Effector memory CD4-positive, alpha-beta T cell (primary cell): ENCODE data around the gene KCNH6.

Experiments
- DNase-seq, 3 donors: peaks; one replicate each; pipeline ENCODE4 v3.0.0-alpha.2; 2020
- H3K27ac ChIP-seq: 2 replicates; pipeline ENCODE4 v1.7.0; 2013; ENCODE audit warnings: mild to moderate bottlenecking, low read length, moderate library complexity; ENCODE audit not compliant: insufficient read depth, poor library complexity, severe bottlenecking
- H3K27me3 ChIP-seq: replicated peaks from 2 replicates; pipeline ENCODE4 v1.7.0; 2013; ENCODE audit warnings: mild to moderate bottlenecking, low read length; ENCODE audit not compliant: insufficient read depth, control insufficient read depth, poor library complexity, severe bottlenecking
- H3K36me3 ChIP-seq: 2 replicates; pipeline ENCODE4 v1.7.0; 2013; ENCODE audit warnings: mild to moderate bottlenecking, low read length, moderate library complexity; ENCODE audit not compliant: control insufficient read depth, insufficient read depth
- H3K4me1 ChIP-seq: 2 replicates; pipeline ENCODE4 v1.7.0; 2013; ENCODE audit warnings: low read length, mild to moderate bottlenecking; ENCODE audit not compliant: control insufficient read depth, insufficient read depth, poor library complexity, severe bottlenecking
- H3K4me3 ChIP-seq: 2 replicates; pipeline ENCODE4 v1.7.0; 2013; ENCODE audit warnings: low read length, low read depth, mild to moderate bottlenecking; ENCODE audit not compliant: insufficient read depth, poor library complexity, severe bottlenecking
- H3K9me3 ChIP-seq: 2 replicates; pipeline ENCODE4 v1.7.0; 2013; ENCODE audit warnings: mild to moderate bottlenecking, low read length, moderate library complexity; ENCODE audit not compliant: control insufficient read depth
- total RNA-seq, 3 donors: gene quantifications; one replicate each; lab custom pipeline; 2026; lab: John Stamatoyannopoulos, UW

KCNH6 gene
- total RNA-seq = 0 reads per million in 3 donors

- Histone ChIP-seq H3K4me1 (no peaks in the 10 kb centered on the region), H3K27me3 (peaks cover 5% of the 10 kb centered on the region), H3K27ac (no peak within 1 kb of the TSS), H3K4me3 (no peak within 1 kb of the TSS), H3K9me3 (no peaks in the 10 kb centered on the region), H3K36me3 (no peaks in the 10 kb centered on the region)
- DNase-seq = no peak
Observed at GRCh38 chr17:63523253-63523855, at the start of gene KCNH6. TSS of gene KCNH6 (plus strand) at chr17:63523358. CDS start at chr17:63523414, 56 bp downstream.

- no peak overlapping the region for H3K4me3 ChIP-seq
- H3K9me3 ChIP-seq = no peaks in the 10 kb centered on the region
- DNase-seq = no peak
- H3K4me1 ChIP-seq = peaks cover 20% of the 10 kb centered on the region
- no peak overlapping the region for H3K27ac ChIP-seq
- peaks cover 5% of the 10 kb centered on the region for H3K27me3 ChIP-seq
- H3K36me3 ChIP-seq = no peaks in the 10 kb centered on the region
Observed at GRCh38 chr17:63474174-63474573, 49.0 kb upstream of the KCNH6 start.

- no peak for DNase-seq
- Histone ChIP-seq H3K9me3 (no peaks in the 10 kb centered on the region), H3K4me1 (peaks cover 20% of the 10 kb centered on the region), H3K27ac (no peak overlapping the region), H3K27me3 (peaks cover 5% of the 10 kb centered on the region), H3K36me3 (no peaks in the 10 kb centered on the region), H3K4me3 (no peak overlapping the region)
Observed at GRCh38 chr17:63474586-63475460, 48.3 kb upstream of the KCNH6 start.

GRCh38 chr17:63475491-63476412, 47.4 kb upstream of the KCNH6 start:
- Histone ChIP-seq H3K9me3 (no peaks in the 10 kb centered on the region), H3K27me3 (peaks cover 5% of the 10 kb centered on the region), H3K36me3 (no peaks in the 10 kb centered on the region), H3K27ac (no peak overlapping the region), H3K4me3 (peak overlapping the region; percentile 64), H3K4me1 (peaks cover 20% of the 10 kb centered on the region)
- DNase-seq = no peak

GRCh38 chr17:63476459-63476853, 46.7 kb upstream of the KCNH6 start:
- H3K4me1 ChIP-seq = peaks cover 20% of the 10 kb centered on the region
- H3K27ac ChIP-seq = no peak overlapping the region
- H3K9me3 ChIP-seq = no peaks in the 10 kb centered on the region
- no peaks in the 10 kb centered on the region for H3K36me3 ChIP-seq
- peaks cover 5% of the 10 kb centered on the region for H3K27me3 ChIP-seq
- peak overlapping the region; percentile 64 for H3K4me3 ChIP-seq
- DNase-seq = peak in 2 of 3 donors; percentile 1 to 3

GRCh38 chr17:63476854-63477479, 46.2 kb upstream of the KCNH6 start, which contains the start of gene ACE:
TSS of gene ACE (plus strand) at chr17:63477061. CDS start at chr17:63477095, 34 bp downstream.
- DNase-seq = peak; percentile 17 to 22 (median 20)
- peaks cover 5% of the 10 kb centered on the region for H3K27me3 ChIP-seq
- no peaks in the 10 kb centered on the region for H3K36me3 ChIP-seq
- no peak within 1 kb of the TSS for H3K27ac ChIP-seq
- H3K4me3 ChIP-seq = peak within 1 kb of the TSS; percentile 64
- peaks cover 20% of the 10 kb centered on the region for H3K4me1 ChIP-seq
- H3K9me3 ChIP-seq = no peaks in the 10 kb centered on the region

GRCh38 chr17:63477480-63478440, 45.4 kb upstream of the KCNH6 start:
- Histone ChIP-seq H3K9me3 (no peaks in the 10 kb centered on the region), H3K4me1 (peaks cover 20% of the 10 kb centered on the region), H3K36me3 (no peaks in the 10 kb centered on the region), H3K4me3 (peak overlapping the region; percentile 64), H3K27ac (no peak overlapping the region), H3K27me3 (peaks cover 5% of the 10 kb centered on the region)
- no peak for DNase-seq

- peak; percentile 60 to 66 (median 61) for DNase-seq
- H3K27ac ChIP-seq = no peak overlapping the region
- H3K9me3 ChIP-seq = no peaks in the 10 kb centered on the region
- peaks cover 5% of the 10 kb centered on the region for H3K27me3 ChIP-seq
- no peaks in the 10 kb centered on the region for H3K36me3 ChIP-seq
- peaks cover 20% of the 10 kb centered on the region for H3K4me1 ChIP-seq
- no peak overlapping the region for H3K4me3 ChIP-seq
Observed at GRCh38 chr17:63478814-63479494, 44.2 kb upstream of the KCNH6 start.
